Smooth muscle cell (in vitro differentiated cells): ENCODE results near the gene HOXD3. TPM values are rescaled to one million over a fixed set of nuclear protein-coding genes. Genes with fewer than 3 reads are reported as not detected.

Experiments used
- DNase-seq: peaks from one replicate; lab custom pipeline; 2025; ENCODE audit not compliant: unreplicated experiment; lab: John Stamatoyannopoulos, UW
- H2AFZ ChIP-seq: fragments of 200-600 bp; sonication (generic); 2 replicates; pipeline ENCODE4 v1.6.0; 2016; ENCODE audit warnings: antibody characterized with exemption, low read depth, mild to moderate bottlenecking
- H3F3A ChIP-seq: fragments of 200-600 bp; sonication (generic); 2 replicates; pipeline ENCODE4 v1.6.0; 2017; ENCODE audit warnings: antibody characterized with exemption, low read depth
- H3K27ac ChIP-seq: fragments of 200-600 bp; sonication (generic); 2 replicates; pipeline ENCODE4 v1.5.1; 2016; ENCODE audit warnings: low read depth, mild to moderate bottlenecking
- H3K27me3 ChIP-seq: fragments of 200-600 bp; sonication (generic); 2 replicates; pipeline ENCODE4 v1.6.1; 2016; ENCODE audit warnings: low read depth, mild to moderate bottlenecking
- H3K36me3 ChIP-seq: fragments of 200-600 bp; sonication (generic); 2 replicates; pipeline ENCODE4 v1.5.1; 2016; ENCODE audit warnings: low read depth
- H3K4me1 ChIP-seq: fragments of 200-600 bp; sonication (generic); 2 replicates; pipeline ENCODE4 v1.5.1; 2016; ENCODE audit warnings: low read depth
- H3K4me2 ChIP-seq: fragments of 200-600 bp; sonication (generic); 2 replicates; pipeline ENCODE4 v1.6.0; 2016; ENCODE audit warnings: mild to moderate bottlenecking
- H3K4me3 ChIP-seq: fragments of 200-600 bp; sonication (generic); 2 replicates; pipeline ENCODE4 v1.5.1; 2016; ENCODE audit warnings: mild to moderate bottlenecking
- H3K79me2 ChIP-seq: fragments of 200-600 bp; sonication (generic); 2 replicates; pipeline ENCODE4 v1.6.0; 2016; ENCODE audit warnings: low read depth, mild to moderate bottlenecking
- H3K9ac ChIP-seq: fragments of 200-600 bp; sonication (generic); 2 replicates; pipeline ENCODE4 v1.6.0; 2016; ENCODE audit warnings: low read depth
- H3K9me3 ChIP-seq: fragments of 200-600 bp; sonication (generic); replicated peaks from 2 replicates; pipeline ENCODE4 v1.5.1; 2016; ENCODE audit warnings: low read depth
- H4K20me1 ChIP-seq: fragments of 200-600 bp; sonication (generic); 2 replicates; pipeline ENCODE4 v1.6.0; 2016; ENCODE audit warnings: low read depth
- WGBS: methylation state at CpG from one replicate; pipeline ENCODE4 v1.1.7; 2016; ENCODE audit warnings: low lambda C conversion rate; 5-methylcytosine and 5-hydroxymethylcytosine counted together
- polyA plus RNA-seq: library from polyadenylated mRNA; unstranded; fragments of >200 nt; fragmentation: Nextera tagmentation; extraction: Ambion mirVana; gene quantifications from 2 replicates; pipeline ENCODE4 v1.2.1, GENCODE V29; 2016
- total RNA-seq: library from RNA; depleted of rRNA; stranded (reverse); fragments of >200 nt; gene quantifications from 2 replicates; pipeline ENCODE4 v1.2.3, GENCODE V29; 2014
- TF ChIP-seq, protein P1 (sequence below): fragments of 200-600 bp; sonication (generic); IDR thresholded peaks from 2 replicates; pipeline ENCODE4 v1.5.1; 2017; ENCODE audit warnings: borderline replicate concordance, mild to moderate bottlenecking, antibody characterized with exemption; ENCODE audit not compliant: insufficient read depth, poor library complexity, severe bottlenecking

Gene HOXD3
- total and polyA plus RNA-seq, 2 experiments from 2014 or later = not detected

DNA sequence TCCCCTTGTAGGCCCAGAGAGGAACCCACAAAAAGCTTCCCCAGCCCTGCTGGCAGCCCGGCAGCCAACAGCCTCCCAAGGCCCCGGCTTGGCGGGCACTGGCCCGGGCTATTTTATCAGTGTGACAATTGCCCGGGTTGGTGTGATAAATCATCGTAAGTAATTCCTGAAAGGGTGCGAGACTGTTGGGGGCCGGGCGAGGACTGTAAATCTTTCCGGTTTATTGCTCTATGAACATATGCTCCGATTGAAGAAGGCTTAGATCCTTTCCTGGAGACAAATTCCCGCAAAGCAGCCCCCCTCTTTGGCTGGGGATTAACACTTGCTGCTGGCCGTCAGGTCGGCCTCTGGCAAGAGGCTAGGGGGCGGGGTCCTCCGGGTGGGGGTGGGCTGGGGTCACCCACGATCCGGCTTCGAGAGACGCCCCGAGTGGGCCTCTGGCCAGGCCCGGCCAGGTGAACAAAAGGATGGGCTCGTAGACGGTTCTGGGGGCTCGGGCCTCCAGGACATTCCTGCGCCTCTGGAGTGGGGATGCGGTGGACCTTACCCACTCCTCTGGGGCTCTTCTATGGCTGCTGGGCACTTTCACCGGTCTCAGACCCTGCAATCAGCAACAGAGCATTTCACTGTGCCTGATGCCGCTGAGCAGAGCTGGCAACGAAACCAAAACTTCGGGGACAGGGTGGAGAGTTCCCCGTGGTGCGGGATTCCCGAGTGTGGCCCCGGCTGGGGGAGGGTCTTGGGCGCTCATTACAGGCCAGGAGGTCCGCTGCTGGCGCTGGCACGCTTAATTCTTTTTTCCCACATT lies 2.0 kb downstream of the HOXD3 start:
- 8% methylated on average over 37 of the region's 39 CpGs for WGBS
- no peak overlapping the region for H3K4me3 ChIP-seq
- H3K4me2 ChIP-seq = peak overlapping the region; percentile 83
- H3F3A ChIP-seq = no peaks in the 10 kb centered on the region
- no peak overlapping the region for H3K27ac ChIP-seq
- H3K36me3 ChIP-seq = no peaks in the 10 kb centered on the region
- no peak for DNase-seq
- peaks cover 100% of the 10 kb centered on the region for H3K27me3 ChIP-seq
- H3K4me1 ChIP-seq = peaks cover 11% of the 10 kb centered on the region
- no peaks in the 10 kb centered on the region for H3K9me3 ChIP-seq
- TF ChIP-seq, protein P1, sequence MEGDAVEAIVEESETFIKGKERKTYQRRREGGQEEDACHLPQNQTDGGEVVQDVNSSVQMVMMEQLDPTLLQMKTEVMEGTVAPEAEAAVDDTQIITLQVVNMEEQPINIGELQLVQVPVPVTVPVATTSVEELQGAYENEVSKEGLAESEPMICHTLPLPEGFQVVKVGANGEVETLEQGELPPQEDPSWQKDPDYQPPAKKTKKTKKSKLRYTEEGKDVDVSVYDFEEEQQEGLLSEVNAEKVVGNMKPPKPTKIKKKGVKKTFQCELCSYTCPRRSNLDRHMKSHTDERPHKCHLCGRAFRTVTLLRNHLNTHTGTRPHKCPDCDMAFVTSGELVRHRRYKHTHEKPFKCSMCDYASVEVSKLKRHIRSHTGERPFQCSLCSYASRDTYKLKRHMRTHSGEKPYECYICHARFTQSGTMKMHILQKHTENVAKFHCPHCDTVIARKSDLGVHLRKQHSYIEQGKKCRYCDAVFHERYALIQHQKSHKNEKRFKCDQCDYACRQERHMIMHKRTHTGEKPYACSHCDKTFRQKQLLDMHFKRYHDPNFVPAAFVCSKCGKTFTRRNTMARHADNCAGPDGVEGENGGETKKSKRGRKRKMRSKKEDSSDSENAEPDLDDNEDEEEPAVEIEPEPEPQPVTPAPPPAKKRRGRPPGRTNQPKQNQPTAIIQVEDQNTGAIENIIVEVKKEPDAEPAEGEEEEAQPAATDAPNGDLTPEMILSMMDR = no peak
- H4K20me1 ChIP-seq = peaks cover 4% of the 10 kb centered on the region
- H3K9ac ChIP-seq = no peak overlapping the region
- no peak overlapping the region for H2AFZ ChIP-seq
- H3K79me2 ChIP-seq = no peaks in the 10 kb centered on the region

DNA sequence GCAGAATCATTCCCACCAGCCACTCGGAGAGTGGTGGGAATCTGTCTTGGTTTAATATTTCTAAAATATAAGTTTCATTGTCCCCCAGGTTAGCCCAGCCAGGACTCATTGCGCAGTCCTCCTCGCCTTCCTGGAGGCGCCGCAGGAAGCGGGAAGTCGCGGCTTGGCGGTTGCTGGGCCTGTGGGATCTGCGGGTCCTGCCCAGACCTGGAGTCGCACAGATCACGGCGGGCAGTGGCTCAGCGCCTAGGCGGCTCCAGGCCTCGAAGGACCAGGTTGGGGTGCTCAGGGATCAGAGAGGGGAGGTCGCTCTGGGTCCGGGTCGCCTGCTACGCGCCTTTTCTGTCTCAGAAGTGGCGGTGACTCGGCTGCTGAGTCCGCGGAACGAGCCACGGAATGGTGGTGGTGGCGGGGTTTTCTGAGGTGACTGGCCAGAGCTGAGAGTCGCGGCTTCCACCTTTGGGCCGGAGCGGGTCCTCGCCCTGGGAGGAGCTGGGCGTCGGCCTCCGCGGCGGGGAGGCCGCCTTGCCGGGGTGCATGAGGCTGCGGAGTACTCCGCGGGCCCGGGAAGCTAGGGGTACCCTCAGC lies 2.6 kb downstream of the HOXD3 start:
- Histone ChIP-seq H3K36me3 (no peaks in the 10 kb centered on the region), H3K4me3 (no peak overlapping the region), H3K9ac (no peak overlapping the region), H3K27ac (no peak overlapping the region), H3K79me2 (no peaks in the 10 kb centered on the region), H3F3A (no peaks in the 10 kb centered on the region), H4K20me1 (peaks cover 4% of the 10 kb centered on the region), H3K4me1 (peaks cover 11% of the 10 kb centered on the region), H3K4me2 (peak overlapping the region; percentile 83), H3K9me3 (no peaks in the 10 kb centered on the region), H3K27me3 (peaks cover 100% of the 10 kb centered on the region), H2AFZ (no peak overlapping the region)
- WGBS = 2% methylated on average over 43 of the region's 44 CpGs
- DNase-seq = no peak
- TF ChIP-seq, protein P1 = no peak

DNA sequence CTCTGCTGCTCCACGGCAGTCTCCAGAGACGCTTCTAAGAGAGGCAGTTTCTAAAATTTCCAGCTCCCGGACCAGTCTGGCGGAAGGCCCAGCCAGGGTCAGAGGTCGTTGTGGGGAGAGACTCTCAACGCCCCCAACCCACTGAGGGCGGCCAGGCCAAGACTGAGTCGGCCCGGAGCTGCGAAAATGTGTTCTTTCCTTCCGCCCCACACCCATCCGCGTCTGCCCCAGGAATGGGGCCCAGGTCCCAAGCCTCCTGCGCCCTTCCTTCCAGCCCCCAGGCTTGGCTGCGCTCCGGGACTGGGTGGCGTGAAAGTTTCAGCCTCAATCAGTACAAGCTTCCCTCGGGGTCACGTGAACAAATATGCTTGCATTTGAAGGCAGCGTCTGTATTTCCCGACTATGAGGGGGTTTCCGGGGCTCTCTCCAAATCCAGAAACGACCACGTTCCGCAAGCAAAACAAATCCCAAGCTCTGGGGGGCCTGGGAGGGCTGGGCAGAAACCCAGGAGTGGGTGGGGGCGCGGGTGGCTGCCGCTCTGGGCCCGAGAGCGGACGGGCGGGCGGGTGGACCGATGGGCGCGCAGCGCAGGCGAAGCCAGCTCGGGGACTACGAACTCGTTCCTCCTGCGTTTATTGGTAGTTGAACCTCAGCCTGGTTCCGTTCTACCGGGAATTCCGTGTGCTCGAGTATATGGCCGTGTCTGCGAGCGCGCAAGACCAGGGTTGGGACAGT lies 3.3 kb downstream of the HOXD3 start:
- H3K9me3 ChIP-seq = no peaks in the 10 kb centered on the region
- H3K4me1 ChIP-seq = peaks cover 11% of the 10 kb centered on the region
- H4K20me1 ChIP-seq = peaks cover 4% of the 10 kb centered on the region
- H3F3A ChIP-seq = no peaks in the 10 kb centered on the region
- 3% methylated on average over 40 of the region's 50 CpGs for WGBS
- H3K9ac ChIP-seq = no peak overlapping the region
- TF ChIP-seq, protein P1 = no peak
- H3K4me2 ChIP-seq = peak overlapping the region; percentile 83
- peaks cover 100% of the 10 kb centered on the region for H3K27me3 ChIP-seq
- no peak for DNase-seq
- no peaks in the 10 kb centered on the region for H3K36me3 ChIP-seq
- H3K79me2 ChIP-seq = no peaks in the 10 kb centered on the region
- H3K27ac ChIP-seq = no peak overlapping the region
- peak overlapping the region; percentile 30 for H3K4me3 ChIP-seq
- no peak overlapping the region for H2AFZ ChIP-seq
